ENCODE data around the gene PRKAR2B.

The PRKAR2B gene

GRCh38 chr7:107206706-107207105, 162.2 kb downstream of the PRKAR2B start:
- DNase-seq (ENCODE audit: low read depth) = no peak
- no peak for TF ChIP-seq POLR2A (IDR thresholded peaks at IDR 0.05; ENCODE audit: extremely low read depth, insufficient read length)
- TF ChIP-seq CTCF (IDR thresholded peaks at IDR 0.05; ENCODE audit: low read depth, low read length) = no peak
- TF ChIP-seq MYC (IDR thresholded peaks at IDR 0.05; ENCODE audit: low read depth, low read length) = no peak
- TF ChIP-seq, protein P1, sequence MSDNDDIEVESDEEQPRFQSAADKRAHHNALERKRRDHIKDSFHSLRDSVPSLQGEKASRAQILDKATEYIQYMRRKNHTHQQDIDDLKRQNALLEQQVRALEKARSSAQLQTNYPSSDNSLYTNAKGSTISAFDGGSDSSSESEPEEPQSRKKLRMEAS (IDR thresholded peaks at IDR 0.05; ENCODE audit: low read depth, low read length) = no peak
- no peak overlapping the region for H3K4me3 ChIP-seq (ENCODE audit: low read depth, low read length)

- H3K4me3 ChIP-seq (ENCODE audit: low read depth, low read length) = no peak overlapping the region
- TF ChIP-seq POLR2A (IDR thresholded peaks at IDR 0.05; ENCODE audit: extremely low read depth, insufficient read length) = no peak
- no peak for TF ChIP-seq CTCF (IDR thresholded peaks at IDR 0.05; ENCODE audit: low read depth, low read length)
- TF ChIP-seq, protein P1 (IDR thresholded peaks at IDR 0.05; ENCODE audit: low read depth, low read length) = no peak
- no peak for TF ChIP-seq MYC (IDR thresholded peaks at IDR 0.05; ENCODE audit: low read depth, low read length)
- DNase-seq (ENCODE audit: low read depth) = no peak
These were observed 163.0 kb downstream of the PRKAR2B start for GRCh38 chr7:107207459-107207858.

DNA sequence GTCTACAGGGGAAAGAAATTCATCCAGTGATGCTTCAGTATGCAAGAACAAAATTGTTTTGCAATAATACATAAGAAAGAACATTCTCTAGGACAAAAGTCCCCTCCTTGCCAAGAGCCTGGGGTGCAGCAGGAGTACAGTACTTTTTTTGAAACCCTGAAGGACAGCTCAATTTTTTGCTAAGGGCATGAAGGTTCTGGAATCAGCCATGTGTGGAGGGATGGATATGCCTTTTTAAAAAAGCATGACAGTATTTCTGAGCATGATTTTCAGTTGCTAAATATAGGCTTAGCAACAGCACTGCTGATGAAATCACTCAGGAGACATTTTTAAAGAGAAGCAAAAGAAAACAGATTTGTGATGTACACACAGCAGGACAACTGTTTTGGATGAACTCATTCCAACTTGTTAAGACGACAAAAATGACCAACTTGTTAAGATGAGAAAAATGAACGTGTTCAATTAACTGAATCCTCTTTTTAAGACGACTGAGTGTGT, 163.6 kb downstream of the PRKAR2B start:
- no peak overlapping the region for H3K4me3 ChIP-seq (ENCODE audit: low read depth, low read length)
- TF ChIP-seq MYC (IDR thresholded peaks at IDR 0.05; ENCODE audit: low read depth, low read length) (no peak), POLR2A (IDR thresholded peaks at IDR 0.05; ENCODE audit: extremely low read depth, insufficient read length) (no peak), CTCF (IDR thresholded peaks at IDR 0.05; ENCODE audit: low read depth, low read length) (no peak)
- TF ChIP-seq, protein P1 (IDR thresholded peaks at IDR 0.05; ENCODE audit: low read depth, low read length) = no peak
- no peak for DNase-seq (ENCODE audit: low read depth)

GRCh38 chr7:107208563-107208962, 164.1 kb downstream of the PRKAR2B start:
- DNase-seq (ENCODE audit: low read depth) = no peak
- no peak overlapping the region for H3K4me3 ChIP-seq (ENCODE audit: low read depth, low read length)
- TF ChIP-seq MYC (IDR thresholded peaks at IDR 0.05; ENCODE audit: low read depth, low read length) (no peak), CTCF (IDR thresholded peaks at IDR 0.05; ENCODE audit: low read depth, low read length) (no peak), POLR2A (IDR thresholded peaks at IDR 0.05; ENCODE audit: extremely low read depth, insufficient read length) (no peak)
- TF ChIP-seq, protein P1 (IDR thresholded peaks at IDR 0.05; ENCODE audit: low read depth, low read length) = no peak

DNA sequence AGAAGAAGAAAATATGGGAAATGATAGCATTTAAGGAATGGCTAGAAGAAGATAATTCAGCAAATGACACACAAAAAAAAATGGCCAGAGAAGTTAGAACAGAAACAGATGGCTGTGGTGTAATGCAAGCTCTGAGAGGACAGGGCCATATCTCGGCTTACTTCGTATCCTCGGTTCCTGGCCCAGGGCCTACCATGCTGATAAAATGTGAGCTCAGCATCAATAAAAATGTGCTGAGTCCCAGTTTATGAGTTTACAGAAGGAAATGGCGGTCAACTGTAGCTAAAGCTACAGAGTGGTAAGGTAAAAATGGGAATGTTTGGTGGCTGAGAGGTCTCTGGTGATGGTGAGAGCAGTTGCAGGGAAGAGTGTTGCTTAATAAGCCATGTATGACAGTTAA, 165.1 kb downstream of the PRKAR2B start:
- DNase-seq (ENCODE audit: low read depth) = no peak
- H3K4me3 ChIP-seq (ENCODE audit: low read depth, low read length) = no peak overlapping the region
- TF ChIP-seq MYC (IDR thresholded peaks at IDR 0.05; ENCODE audit: low read depth, low read length) (no peak), CTCF (IDR thresholded peaks at IDR 0.05; ENCODE audit: low read depth, low read length) (no peak), POLR2A (IDR thresholded peaks at IDR 0.05; ENCODE audit: extremely low read depth, insufficient read length) (no peak)
- TF ChIP-seq, protein P1 (IDR thresholded peaks at IDR 0.05; ENCODE audit: low read depth, low read length) = no peak

Measured in NB4 (cell line).